Ishikawa (cell line): ENCODE data around the gene PIGN.

Experiments
- CEBPB ChIP-seq: IDR thresholded peaks from 2 replicates; pipeline ENCODE4 v1.6.1; 2012
- CREB1 ChIP-seq: IDR thresholded peaks from 2 replicates; pipeline ENCODE4 v1.6.1; 2012; ENCODE audit warnings: low read depth
- EGR1 ChIP-seq: IDR thresholded peaks from 2 replicates; pipeline ENCODE4 v1.6.1; 2012
- EP300 ChIP-seq: IDR thresholded peaks from 2 replicates; pipeline ENCODE4 v1.6.1; 2012; ENCODE audit warnings: borderline replicate concordance
- FOXM1 ChIP-seq: IDR thresholded peaks from 2 replicates; pipeline ENCODE4 v1.6.1; 2012; ENCODE audit warnings: low read depth, borderline replicate concordance
- NFIC ChIP-seq: IDR thresholded peaks from 2 replicates; pipeline ENCODE4 v1.6.1; 2012
- RAD21 ChIP-seq: IDR thresholded peaks from 2 replicates; pipeline ENCODE4 v1.6.1; 2012; ENCODE audit warnings: low read depth
- REST ChIP-seq: IDR thresholded peaks from 2 replicates; pipeline ENCODE4 v1.6.1; 2012; ENCODE audit warnings: low read depth, mild to moderate bottlenecking
- TAF1 ChIP-seq: IDR thresholded peaks from 2 replicates; pipeline ENCODE4 v1.6.1; 2012; ENCODE audit warnings: low read depth, mild to moderate bottlenecking
- TCF12 ChIP-seq: IDR thresholded peaks from 2 replicates; pipeline ENCODE4 v1.6.1; 2012; ENCODE audit warnings: low read depth
- TEAD4 ChIP-seq: IDR thresholded peaks from 2 replicates; pipeline ENCODE4 v1.6.1; 2012
- YY1 ChIP-seq: IDR thresholded peaks from 2 replicates; pipeline ENCODE4 v1.6.1; 2012; ENCODE audit warnings: low read depth
- ZBTB7A ChIP-seq: IDR thresholded peaks from 2 replicates; pipeline ENCODE4 v1.6.1; 2012; ENCODE audit warnings: low read depth
- TF ChIP-seq, protein P1 (sequence below): IDR thresholded peaks from 2 replicates; pipeline ENCODE4 v1.6.1; 2012
- TF ChIP-seq, protein P2 (sequence below): IDR thresholded peaks from 2 replicates; pipeline ENCODE4 v1.6.1; 2012

Gene PIGN

GRCh38 chr18:62089174-62089573 lies 97.7 kb downstream of the PIGN start:
- TF ChIP-seq TEAD4 (no peak), CEBPB (no peak), CREB1 (no peak), EGR1 (no peak), REST (no peak)

DNA sequence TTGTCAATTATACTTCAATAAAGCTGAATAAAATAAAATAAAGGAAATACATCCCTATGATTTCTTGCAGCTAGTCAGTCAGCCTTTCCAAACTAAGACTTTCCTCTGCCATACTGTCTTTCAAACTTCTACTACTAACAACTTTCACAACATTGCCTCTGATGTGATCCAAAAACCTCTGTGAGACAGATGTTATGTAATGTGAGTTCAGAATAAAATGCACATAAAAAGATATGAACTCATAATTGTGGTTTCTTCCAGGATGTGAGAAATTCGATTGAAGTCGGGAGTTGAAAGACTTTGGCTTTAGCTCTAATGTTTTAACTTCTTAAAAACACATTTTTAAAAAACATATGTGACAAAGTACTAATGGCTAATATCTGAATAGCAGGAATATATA lies 98.7 kb downstream of the PIGN start:
- TF ChIP-seq ZBTB7A (no peak), YY1 (no peak), RAD21 (no peak), REST (no peak), FOXM1 (no peak), EGR1 (no peak), EP300 (no peak), CEBPB (no peak), NFIC (no peak), CREB1 (no peak), TEAD4 (no peak), TAF1 (no peak), TCF12 (no peak)
- TF ChIP-seq, protein P1, sequence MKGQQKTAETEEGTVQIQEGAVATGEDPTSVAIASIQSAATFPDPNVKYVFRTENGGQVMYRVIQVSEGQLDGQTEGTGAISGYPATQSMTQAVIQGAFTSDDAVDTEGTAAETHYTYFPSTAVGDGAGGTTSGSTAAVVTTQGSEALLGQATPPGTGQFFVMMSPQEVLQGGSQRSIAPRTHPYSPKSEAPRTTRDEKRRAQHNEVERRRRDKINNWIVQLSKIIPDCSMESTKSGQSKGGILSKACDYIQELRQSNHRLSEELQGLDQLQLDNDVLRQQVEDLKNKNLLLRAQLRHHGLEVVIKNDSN = no peak
- TF ChIP-seq, protein P2, sequence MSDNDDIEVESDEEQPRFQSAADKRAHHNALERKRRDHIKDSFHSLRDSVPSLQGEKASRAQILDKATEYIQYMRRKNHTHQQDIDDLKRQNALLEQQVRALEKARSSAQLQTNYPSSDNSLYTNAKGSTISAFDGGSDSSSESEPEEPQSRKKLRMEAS = no peak

GRCh38 chr18:62085756-62086155 lies 101.1 kb downstream of the PIGN start:
- TF ChIP-seq REST (no peak), FOXM1 (no peak), CEBPB (no peak), ZBTB7A (no peak), NFIC (no peak), YY1 (no peak), TCF12 (no peak), TAF1 (no peak), EGR1 (no peak), EP300 (no peak), TEAD4 (no peak), CREB1 (no peak)
- TF ChIP-seq, protein P1 = no peak

DNA sequence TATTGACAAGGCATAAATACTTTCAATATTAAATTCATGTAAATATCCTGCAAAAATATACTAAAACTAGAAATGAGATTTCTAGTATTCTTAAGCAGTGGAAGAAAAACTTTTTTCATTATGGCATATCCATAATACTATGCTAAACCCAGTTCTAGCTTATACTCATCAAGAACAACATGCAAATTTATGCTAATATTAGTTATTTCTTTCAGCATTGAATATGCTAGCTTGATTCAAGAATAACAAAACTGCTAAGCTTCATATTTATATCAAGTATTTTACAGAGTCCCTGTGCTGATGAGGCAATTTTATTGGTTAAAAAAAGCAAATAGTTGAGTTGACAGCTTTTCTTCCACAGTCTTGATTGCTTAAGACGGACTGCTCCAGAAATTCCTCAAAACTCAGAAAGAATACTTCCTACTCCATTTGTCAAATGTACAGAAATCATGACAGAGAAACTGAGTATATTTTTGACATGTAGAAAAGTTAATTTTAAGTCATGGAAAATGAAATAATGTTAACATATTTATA lies 105.0 kb downstream of the PIGN start:
- no peak for TF ChIP-seq REST
- no peak for TF ChIP-seq ZBTB7A
- TF ChIP-seq CEBPB = no peak
- no peak for TF ChIP-seq FOXM1
- TF ChIP-seq YY1 = no peak
- TF ChIP-seq EGR1 = no peak
- no peak for TF ChIP-seq CREB1
- TF ChIP-seq EP300 = no peak
- TF ChIP-seq, protein P1 = no peak
- TF ChIP-seq TEAD4 = no peak
